Tibial nerve (tissue), 3 donors: ENCODE data around the gene GJA9.
"Not testable (repeated sequence)": the region's sequence is repeated elsewhere in the genome, so short reads cannot be mapped to it uniquely, and the experiment has no call there.

Source experiments
- POLR2A ChIP-seq, 2 donors: fragments of 450-650 bp; IDR thresholded peaks; one replicate each; pipeline ENCODE4 v1.6.1; 2017; ENCODE audit warnings: antibody characterized with exemption in 2 of 2, mild to moderate bottlenecking in 2 of 2, moderate library complexity in 2 of 2
- TF ChIP-seq, protein P1 (sequence below), 5 experiments: fragments of 200-600 bp in 3 of 5; fragments of 450-650 bp in 2 of 5; sonication (generic) in 3 of 5; IDR thresholded peaks; one replicate each; pipeline ENCODE4 v1.5.1; 2016 to 2019; ENCODE audit warnings: antibody characterized with exemption in 5 of 5, mild to moderate bottlenecking in 3 of 5, moderate library complexity in 2 of 5

DNA sequence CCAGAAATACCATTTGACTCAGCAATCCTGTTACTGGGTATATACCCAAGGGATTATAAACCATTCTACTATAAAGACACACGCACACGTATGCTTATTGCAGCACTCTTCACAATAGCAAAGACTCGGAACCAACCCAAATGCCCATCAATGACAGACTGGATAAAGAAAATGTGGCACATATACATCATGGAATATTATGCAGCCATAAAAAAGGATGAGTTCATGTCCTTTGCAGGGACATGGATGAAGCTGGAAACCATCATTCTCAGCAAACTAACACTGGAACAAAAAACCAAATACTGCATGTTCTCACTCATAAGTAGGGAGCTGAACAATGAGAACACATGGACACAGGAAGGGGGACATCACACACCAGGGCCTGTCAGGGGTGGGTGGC lies 36.3 kb downstream of the GJA9 start:
- TF ChIP-seq, protein P1, sequence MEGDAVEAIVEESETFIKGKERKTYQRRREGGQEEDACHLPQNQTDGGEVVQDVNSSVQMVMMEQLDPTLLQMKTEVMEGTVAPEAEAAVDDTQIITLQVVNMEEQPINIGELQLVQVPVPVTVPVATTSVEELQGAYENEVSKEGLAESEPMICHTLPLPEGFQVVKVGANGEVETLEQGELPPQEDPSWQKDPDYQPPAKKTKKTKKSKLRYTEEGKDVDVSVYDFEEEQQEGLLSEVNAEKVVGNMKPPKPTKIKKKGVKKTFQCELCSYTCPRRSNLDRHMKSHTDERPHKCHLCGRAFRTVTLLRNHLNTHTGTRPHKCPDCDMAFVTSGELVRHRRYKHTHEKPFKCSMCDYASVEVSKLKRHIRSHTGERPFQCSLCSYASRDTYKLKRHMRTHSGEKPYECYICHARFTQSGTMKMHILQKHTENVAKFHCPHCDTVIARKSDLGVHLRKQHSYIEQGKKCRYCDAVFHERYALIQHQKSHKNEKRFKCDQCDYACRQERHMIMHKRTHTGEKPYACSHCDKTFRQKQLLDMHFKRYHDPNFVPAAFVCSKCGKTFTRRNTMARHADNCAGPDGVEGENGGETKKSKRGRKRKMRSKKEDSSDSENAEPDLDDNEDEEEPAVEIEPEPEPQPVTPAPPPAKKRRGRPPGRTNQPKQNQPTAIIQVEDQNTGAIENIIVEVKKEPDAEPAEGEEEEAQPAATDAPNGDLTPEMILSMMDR (IDR thresholded peaks at IDR 0.05), result not testable (repeated sequence)
- not testable (repeated sequence) for TF ChIP-seq POLR2A (IDR thresholded peaks at IDR 0.05)
